NCI-H1436 (cell line): Measurements from ENCODE around the gene KCMF1.
"Not testable (repeated sequence)": the region's sequence is repeated elsewhere in the genome, so short reads cannot be mapped to it uniquely, and the experiment has no call there.

Experiments used
- DNase-seq: peaks from one replicate; lab custom pipeline; 2025; lab: John Stamatoyannopoulos, UW

The KCMF1 gene

GRCh38 chr2:84970868-84971509 is at the start of gene KCMF1:
Gene KCMF1, plus strand, starts transcription at chr2:84971161. Its CDS starts 291 bp downstream, at chr2:84971452.
- peak; percentile 58 for DNase-seq

- no peak for DNase-seq
Measured at GRCh38 chr2:84923009-84923408, 48.0 kb upstream of the KCMF1 start.

DNA sequence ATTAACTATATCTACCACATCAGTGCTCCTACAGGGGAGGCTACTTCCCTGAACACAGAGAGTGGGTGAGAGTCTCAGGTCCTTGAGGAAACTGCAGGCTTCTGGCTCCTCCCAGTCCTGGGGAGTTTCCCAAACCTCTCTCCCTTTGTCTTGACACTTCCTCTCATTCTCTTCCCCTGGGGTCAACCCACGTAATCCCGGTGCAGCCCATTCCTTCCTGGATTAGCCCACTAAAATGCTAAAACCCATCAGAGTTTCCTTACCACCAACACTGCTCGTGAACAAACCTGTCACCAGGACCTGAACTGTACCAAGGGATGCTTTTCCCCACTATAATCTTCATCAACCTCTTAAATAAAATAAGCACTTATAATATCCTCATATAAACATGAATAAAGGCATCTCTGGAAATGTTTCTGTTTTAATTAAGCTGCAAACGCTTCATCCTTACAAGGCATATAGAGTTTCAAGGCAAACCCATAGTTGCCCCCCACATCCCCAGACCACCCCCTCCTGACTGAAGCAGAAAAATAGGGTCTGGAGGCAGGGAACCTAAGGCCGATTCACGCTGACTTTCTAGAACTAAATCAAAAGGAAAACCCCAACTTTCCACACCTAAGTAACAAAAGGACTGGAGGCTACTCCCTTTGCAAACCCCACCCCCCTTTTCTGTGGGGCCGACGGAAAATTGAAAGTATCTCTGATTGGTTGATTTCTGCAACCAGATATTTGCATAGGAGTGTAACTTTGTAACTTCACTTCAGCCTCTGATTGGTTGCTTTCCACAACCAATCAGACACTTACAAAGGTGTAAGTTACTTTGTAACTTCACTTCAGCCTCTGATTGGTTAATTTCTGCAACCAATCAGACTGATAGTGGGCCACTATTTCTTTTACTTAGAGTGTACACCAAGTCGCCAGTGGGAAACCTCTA is 46.5 kb upstream of the KCMF1 start:
- no peak for DNase-seq

- DNase-seq = no peak
Measured at GRCh38 chr2:84925336-84925723, 45.6 kb upstream of the KCMF1 start.

DNA sequence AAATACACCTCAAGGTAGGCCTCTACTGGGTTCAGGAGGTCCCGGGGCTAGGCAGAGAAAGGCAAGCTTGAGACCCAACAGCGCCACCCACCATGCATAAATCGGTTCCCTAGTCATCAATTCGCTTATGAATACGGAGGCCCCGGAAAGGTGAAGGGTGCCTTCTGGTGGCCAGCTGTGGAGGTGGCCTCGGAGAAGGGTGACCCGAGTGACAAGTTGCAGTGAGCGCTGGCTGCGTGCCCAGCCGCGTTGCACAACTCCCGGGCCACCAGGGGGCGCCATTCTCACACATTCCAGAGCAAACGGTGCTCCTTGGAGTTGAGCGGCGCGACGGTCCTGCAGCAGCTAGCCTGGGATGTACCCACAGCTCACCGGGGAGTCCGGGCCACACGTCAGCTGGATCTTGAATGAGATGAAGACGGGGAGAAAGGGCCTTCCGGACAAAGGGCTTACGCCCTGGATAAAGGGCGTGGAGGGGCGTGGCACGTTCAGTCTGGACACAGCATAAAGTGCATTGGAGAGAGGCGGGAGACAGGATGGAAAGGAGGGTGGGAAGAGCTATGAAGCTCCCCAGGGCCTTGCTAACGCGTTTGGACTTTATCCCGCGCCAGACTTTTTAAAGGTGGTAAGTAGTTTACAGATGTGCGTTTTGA is 45.1 kb upstream of the KCMF1 start:
- DNase-seq = peak; percentile 88

DNA sequence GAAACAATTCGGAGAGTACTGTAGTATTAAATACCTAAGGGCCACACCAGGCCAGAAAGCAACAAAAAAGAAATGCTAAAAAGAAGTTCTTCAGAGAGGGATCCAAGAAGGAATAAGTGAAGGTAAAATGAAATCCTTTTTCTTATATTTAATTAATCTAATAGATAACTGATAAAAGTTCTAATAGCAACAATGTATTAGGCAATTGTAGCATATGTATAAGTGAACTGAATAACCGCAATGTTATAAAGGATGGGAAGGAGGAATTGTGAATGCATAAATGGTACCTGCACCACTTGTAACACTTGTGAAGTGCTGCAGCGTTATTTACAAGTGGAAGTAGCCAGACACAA is 43.7 kb upstream of the KCMF1 start:
- DNase-seq = no peak

- no peak for DNase-seq
Measured at GRCh38 chr2:84931384-84931821, 39.6 kb upstream of the KCMF1 start.

DNA sequence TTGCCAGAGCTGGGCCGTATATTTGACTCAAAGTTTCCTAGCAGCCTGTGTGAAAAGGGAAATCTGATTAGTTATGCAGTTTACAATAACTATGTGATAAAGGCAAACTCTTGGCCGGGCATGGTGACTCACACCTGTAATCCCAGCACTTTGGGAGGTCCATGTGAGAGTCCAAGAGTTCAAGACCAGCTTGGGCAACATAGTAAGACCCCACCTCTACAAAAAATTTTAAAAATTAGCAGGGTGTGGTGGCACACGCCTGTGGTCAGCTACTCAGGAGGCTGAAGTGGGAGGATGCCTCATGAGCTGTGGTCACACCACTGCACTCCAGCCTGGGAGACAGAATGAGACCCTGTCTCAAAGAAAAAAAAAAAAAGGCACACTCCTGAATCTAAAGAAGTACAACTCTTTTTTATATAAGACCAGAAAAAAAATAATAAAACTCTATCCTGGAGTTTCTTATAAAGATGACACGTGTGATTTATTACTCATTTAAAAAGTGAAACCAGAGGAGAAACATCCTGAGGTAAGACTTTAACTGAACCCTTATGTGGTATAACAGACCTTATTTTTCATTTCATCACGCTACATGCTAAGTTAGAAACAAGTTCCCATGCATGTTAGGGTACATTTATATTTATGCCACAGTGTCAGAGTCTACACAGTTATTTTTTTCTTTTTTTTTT is 32.6 kb upstream of the KCMF1 start:
- DNase-seq = no peak

DNA sequence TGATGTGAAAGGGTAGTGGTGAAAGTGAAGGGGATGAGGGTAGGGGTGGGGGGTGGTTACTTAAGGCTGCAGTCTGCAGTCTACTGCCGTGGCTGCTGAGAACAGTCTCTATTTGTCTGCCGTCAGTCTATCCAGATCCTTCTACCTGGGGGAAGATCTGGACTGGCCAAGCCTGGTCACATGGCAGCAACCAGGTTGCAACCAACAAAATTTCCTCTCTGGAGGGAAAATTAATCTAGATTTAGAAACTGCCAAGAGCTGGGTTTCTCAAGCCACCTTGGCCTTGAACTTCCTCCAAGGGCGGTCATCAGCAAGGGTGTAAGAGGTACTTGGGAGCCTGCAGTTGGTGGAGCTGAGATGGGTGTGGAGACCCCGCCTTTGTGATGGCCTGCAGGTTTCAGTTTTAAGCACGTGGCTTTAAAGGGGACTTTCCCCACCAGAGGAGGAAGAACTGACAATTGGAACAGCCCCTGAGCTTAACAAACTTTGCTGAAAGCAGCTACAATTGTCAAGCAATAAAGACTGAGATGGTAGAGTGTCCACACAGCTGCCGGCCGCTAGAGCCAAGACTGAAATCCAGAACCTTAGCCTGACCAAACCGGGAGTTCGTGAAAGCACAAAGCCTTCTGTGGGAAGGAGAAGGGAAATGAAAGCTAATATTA is 31.4 kb upstream of the KCMF1 start:
- DNase-seq = no peak

GRCh38 chr2:84940088-84940470 is 30.9 kb upstream of the KCMF1 start:
- DNase-seq = no peak

DNA sequence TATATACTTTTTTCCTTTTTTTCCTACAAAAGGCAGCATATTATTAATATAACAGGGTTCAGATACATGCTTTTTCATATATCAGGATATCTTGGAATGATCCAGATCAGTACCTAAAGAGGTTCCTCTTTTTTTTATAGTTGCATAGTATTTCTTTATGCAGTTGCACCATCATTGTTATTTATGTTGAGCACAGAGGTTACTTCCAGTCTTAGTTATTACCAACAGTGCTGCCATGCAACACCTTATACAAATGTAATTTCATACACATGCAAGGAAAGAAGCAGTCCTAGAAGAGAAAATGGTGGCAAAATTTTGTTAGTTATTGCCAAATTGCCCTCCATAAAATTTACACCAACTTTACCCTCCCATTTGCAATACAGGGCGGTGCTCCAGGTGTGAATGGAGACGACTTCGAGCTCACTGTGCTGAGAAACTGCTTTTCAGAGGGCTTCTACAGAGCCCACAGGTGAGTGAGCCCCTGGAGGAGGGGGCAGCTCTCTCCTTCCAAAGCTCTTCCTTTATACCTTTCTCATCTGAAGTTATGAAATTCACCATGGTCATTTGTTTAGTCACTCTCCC is 30.0 kb upstream of the KCMF1 start:
- no peak for DNase-seq

DNA sequence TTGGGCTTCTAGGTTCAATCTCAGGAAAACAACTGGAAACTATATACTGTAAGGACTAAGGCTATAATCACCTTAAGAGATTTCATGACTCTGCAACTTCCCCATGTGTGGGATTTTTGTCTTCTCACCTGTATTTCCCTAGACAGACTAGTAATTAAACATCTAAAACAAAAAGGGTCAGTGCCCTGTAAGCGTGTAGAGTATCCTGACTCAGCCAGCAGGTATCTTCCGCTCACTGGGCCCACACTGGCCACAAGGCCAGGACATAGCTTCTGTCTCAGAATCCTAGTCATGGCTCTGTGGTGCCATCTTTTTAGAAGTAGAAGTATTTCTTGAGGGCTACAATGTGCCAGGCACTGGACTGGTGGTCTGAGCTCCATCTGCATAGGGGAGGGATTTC is 28.8 kb upstream of the KCMF1 start:
- DNase-seq = no peak

- no peak for DNase-seq
Measured at GRCh38 chr2:84942964-84943421, 28.0 kb upstream of the KCMF1 start.

DNA sequence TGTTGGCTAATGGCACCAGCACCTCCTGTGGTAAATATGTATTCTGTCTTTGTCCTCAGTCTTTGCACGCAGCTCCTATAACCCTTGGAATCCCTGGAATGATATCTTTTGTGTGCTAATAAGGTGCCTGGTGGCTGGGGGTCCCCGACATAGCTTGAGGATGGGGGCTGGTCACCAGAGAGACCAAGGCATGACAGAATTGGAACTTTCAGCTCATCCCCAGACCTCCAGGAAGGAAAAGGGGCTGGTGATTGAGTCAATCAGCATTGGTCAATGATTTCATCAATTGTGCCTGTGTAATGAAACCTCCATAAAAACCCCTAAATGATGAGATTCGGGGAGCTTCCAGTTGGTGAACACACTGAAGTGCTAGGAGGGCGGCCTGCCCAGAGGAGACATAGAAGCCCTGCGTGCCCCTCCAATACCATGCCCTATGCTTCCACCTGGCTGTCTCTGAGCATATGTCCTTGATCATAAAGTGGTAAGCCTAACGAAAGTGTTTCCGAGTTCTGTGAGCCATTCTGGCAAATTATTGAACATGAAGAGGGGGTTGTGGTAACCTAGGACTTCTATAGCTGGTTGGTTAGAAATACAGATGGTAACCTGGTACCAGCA is 26.6 kb upstream of the KCMF1 start:
- no peak for DNase-seq

- DNase-seq = not testable (repeated sequence)
Measured at GRCh38 chr2:84945838-84946203, 25.1 kb upstream of the KCMF1 start.

DNA sequence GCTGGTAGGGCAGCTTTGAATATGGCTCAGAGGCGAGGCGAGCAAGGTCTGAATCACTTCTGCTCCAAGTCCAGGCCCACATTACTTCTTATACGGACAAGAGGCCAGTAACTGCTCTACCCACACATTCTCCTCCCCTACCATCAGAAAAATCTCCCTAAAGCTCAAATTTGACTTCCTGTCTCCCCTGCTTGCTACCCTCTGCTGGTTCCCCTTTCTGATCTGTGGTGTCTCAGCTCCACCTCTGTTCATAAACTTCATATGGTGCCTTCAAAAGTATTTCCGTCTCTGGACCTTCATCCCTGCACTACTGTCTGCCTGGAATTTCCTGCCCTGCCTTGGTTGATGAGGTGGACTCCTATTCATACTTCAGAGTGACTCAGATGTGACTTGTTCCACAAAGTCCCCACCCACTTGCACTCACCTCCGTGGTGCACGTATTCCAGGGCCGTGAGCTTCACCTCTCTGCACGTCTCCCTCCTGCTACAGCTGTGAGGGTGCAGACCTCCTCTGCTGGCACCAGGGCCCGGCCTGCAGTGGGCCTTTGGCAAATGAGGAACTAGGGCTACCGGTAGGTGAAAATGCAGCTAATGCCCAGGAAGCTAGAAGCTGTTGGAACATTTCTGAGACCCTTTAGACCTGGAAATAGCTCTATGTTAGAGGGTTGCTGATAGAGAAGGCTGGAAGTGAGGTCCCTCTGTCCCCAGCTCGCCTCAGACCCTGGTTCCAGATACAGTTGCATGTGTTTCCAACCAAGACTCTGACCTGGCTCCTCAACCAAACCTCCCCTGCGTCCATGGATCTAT is 24.6 kb upstream of the KCMF1 start:
- DNase-seq = no peak

DNA sequence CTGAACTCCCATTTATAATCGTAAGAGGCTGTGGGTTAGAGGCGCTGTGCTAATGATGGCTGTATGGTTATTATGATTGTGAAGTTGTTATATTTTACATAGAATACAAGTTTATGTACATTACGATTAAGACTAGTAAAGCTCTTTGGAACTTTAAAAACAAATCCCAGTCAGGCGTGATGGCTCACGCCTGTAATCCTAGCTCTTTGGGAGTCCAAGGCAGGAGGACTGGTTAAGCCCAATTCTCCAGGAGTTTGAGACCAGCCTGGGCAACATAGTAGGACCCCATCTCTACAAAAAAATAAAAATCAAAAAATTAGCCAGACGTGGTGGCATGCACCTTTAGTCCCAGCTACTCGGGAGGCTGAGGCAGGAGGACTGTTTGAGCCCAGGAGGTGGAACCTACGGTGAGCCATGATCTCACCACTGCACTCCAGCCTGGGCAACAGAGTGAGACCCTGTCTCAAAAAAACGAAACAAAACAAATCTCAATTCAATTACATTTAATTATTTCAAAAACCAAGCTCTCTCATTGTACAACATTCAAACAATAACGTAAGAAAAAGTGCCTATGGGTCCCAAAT is 23.9 kb upstream of the KCMF1 start:
- DNase-seq = no peak

DNA sequence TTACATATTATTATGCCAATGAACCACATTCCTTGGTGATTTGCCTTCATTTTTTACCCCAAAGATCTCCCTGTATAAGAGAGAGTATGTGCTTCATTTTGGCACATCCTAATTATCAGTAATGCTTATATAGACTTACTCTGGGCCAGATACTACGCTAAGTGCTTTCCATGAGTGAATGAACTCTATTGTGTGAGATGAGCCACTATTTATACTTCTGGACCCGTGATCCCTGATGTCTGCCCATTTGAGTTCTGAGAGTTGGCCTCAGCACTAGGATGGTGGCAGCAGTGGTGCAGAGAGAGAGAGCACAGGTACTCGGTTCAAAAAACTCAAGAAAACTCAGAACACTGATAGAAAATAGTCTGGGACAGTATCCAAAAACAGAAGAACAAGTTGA is 17.4 kb upstream of the KCMF1 start:
- no peak for DNase-seq

- no peak for DNase-seq
Measured at GRCh38 chr2:84954329-84954728, 16.6 kb upstream of the KCMF1 start.
